Fibroblast of lung (primary cell): Measurements from ENCODE around the gene MRPL16.

Experiments
- CTCF ChIP-seq, 2 donors: IDR thresholded peaks in 1 of 2; conservative IDR thresholded peaks in 1 of 2; 1 replicate in 1 of 2; 2 replicates in 1 of 2; pipeline ENCODE4 v1.5.1; 2011 to 2012; ENCODE audit warnings: low read length in 2 of 2, control low read depth in 1 of 2, inconsistent platforms in 1 of 2, low read depth in 1 of 2, mild to moderate bottlenecking in 1 of 2
- EZH2 ChIP-seq: IDR thresholded peaks from 2 replicates; pipeline ENCODE4 v1.5.1; 2012; ENCODE audit warnings: low read length, control low read depth, mild to moderate bottlenecking; ENCODE audit errors: missing control alignments

GRCh38 chr11:59779487-59779886 is 31.1 kb downstream of the MRPL16 start:
- no peak for TF ChIP-seq CTCF (conservative IDR thresholded peaks at IDR 0.05 in 1 of 2, IDR thresholded peaks at IDR 0.05 in 1 of 2; ENCODE audit: low read depth in 1 of 2, low read length in 2 of 2)
- TF ChIP-seq EZH2 = no peak
